ENCODE measurements around the gene AGBL1.

DNA sequence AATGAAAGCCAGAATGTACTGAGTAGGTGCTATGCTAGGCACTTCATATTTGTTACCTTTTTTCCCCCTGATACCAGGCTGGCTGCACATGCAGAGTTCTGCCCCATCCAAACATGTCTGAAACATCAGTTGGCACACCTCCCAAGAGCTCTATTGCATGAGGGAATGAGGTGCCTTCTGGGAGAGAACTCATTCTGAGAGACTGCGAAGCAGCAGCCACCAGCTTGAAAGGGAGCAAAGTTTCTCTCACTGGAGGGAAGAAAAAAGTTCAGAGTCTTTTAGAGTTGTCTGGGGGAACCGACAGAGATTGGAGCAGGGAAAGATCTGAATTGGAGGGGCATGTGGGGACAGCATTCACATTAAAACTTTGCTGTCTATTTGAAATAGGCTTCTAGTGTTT, 84.1 kb downstream of the AGBL1 start:
- TF ChIP-seq, protein P1, sequence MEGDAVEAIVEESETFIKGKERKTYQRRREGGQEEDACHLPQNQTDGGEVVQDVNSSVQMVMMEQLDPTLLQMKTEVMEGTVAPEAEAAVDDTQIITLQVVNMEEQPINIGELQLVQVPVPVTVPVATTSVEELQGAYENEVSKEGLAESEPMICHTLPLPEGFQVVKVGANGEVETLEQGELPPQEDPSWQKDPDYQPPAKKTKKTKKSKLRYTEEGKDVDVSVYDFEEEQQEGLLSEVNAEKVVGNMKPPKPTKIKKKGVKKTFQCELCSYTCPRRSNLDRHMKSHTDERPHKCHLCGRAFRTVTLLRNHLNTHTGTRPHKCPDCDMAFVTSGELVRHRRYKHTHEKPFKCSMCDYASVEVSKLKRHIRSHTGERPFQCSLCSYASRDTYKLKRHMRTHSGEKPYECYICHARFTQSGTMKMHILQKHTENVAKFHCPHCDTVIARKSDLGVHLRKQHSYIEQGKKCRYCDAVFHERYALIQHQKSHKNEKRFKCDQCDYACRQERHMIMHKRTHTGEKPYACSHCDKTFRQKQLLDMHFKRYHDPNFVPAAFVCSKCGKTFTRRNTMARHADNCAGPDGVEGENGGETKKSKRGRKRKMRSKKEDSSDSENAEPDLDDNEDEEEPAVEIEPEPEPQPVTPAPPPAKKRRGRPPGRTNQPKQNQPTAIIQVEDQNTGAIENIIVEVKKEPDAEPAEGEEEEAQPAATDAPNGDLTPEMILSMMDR (conservative IDR thresholded peaks at IDR 0.05), result no peak
- no peak for TF ChIP-seq EZH2 (IDR thresholded peaks at IDR 0.05; ENCODE audit: low read depth)

Measured in PC-9 (cell line).